ENCODE results near the gene DNAJC5G. TPM values are rescaled to one million over a fixed set of nuclear protein-coding genes. Genes with fewer than 3 reads are reported as not detected.
A peak's percentile ranks its signal among the peaks of the same experiment; 100 is the strongest.

Gene DNAJC5G
- total and polyA plus RNA-seq, 2 of the 13 experiments (the other 11 are each of a cell fraction or from before 2014, with no cell fraction given) = 0.05 TPM; not detected in 1

DNA sequence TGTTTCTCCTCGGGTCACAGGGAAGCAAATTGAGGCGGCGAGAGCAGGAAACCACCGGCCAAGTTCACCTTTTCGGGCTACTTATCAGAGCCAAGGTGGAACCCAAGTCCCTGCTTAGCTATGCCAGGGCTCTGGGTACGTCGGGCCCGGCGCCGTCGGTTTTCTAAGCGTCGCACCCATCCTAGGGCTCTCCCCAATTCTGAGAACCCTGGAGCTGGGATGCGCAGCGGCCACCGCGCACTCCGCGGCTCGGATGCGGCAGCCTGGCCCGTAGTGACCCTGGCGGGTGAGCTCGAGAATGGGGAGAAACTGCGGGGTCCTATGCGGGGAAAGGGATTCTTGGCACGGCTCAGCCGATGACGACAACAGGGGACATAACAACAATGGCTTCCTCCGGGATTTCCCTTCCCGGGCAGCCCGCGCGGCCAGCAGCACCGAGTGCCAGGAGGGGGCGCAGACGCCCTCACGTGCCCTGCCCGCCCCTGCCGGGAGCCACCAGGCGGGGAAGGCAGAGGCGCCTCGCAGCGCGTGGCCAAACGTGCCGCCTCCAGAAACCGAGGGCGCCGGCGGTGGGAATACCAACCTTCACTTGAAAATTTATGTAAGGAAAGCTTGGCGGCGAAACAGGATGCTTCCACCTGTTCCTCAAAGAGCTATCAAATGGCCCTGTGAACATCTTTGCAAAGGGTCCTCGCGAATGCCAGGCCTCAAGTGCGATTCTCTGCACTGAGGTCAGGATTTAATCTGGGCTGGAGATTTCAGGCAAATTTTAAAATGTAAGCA is 10.3 kb upstream of the DNAJC5G start (continued):
- TF ChIP-seq SNAPC4 (CRISPR knock-in tag; IDR thresholded peaks at IDR 0.05) (no peak), GTF2F1 (IDR thresholded peaks at IDR 0.05; ENCODE audit: low read length) (no peak), XBP1 (CRISPR knock-in tag; IDR thresholded peaks at IDR 0.05) (no peak), ZNF878 (CRISPR knock-in tag; IDR thresholded peaks at IDR 0.05) (0 out of 2 replicates have a peak, but pooled peaks have one; percentile 47), RBAK (CRISPR knock-in tag; IDR thresholded peaks at IDR 0.05) (no peak), ZNF230 (CRISPR knock-in tag; IDR thresholded peaks at IDR 0.05) (no peak), NR3C1 (CRISPR knock-in tag; IDR thresholded peaks at IDR 0.05) (no peak), ZBTB44 (CRISPR knock-in tag; IDR thresholded peaks at IDR 0.05) (0 out of 2 replicates have a peak, but pooled peaks have one; percentile 25), SATB2 (CRISPR knock-in tag; IDR thresholded peaks at IDR 0.05) (no peak), MATR3 (CRISPR knock-in tag; IDR thresholded peaks at IDR 0.05) (no peak), ZBTB20 (CRISPR knock-in tag; IDR thresholded peaks at IDR 0.05; ENCODE audit: borderline replicate concordance, low read depth) (no peak), DPF2 (CRISPR knock-in tag; IDR thresholded peaks at IDR 0.05; ENCODE audit: borderline replicate concordance, low read depth) (no peak), ZBTB2 (CRISPR knock-in tag; IDR thresholded peaks at IDR 0.05; ENCODE audit: low read depth) (peak; percentile 68; the same call in 1 of the 2 replicates), TAF15 (IDR thresholded peaks at IDR 0.05; ENCODE audit: low read depth, low read length, poor library complexity, severe bottlenecking) (peak; percentile 79), ARHGAP35 (CRISPR knock-in tag; IDR thresholded peaks at IDR 0.05; ENCODE audit: borderline replicate concordance) (no peak)
- TF ChIP-seq, protein P1, sequence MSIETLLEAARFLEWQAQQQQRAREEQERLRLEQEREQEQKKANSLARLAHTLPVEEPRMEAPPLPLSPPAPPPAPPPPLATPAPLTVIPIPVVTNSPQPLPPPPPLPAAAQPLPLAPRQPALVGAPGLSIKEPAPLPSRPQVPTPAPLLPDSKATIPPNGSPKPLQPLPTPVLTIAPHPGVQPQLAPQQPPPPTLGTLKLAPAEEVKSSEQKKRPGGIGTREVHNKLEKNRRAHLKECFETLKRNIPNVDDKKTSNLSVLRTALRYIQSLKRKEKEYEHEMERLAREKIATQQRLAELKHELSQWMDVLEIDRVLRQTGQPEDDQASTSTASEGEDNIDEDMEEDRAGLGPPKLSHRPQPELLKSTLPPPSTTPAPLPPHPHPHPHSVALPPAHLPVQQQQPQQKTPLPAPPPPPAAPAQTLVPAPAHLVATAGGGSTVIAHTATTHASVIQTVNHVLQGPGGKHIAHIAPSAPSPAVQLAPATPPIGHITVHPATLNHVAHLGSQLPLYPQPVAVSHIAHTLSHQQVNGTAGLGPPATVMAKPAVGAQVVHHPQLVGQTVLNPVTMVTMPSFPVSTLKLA (IDR thresholded peaks at IDR 0.05) = no peak
